Stimulated activated naive B cell treated with anti-CD40 and anti-IgM and Interleukin-4, amounts not matched to agents 10 μg/mL and 1 μg/mL and 100 μg/mL, for 72 hours (primary cell): ENCODE measurements around the gene C1S.
"Not testable (repeated sequence)": the region's sequence is repeated elsewhere in the genome, so short reads cannot be mapped to it uniquely, and the experiment has no call there.

Experiments
- ATAC-seq, 2 donors: fragments of 150-1000 bp; cut with Tn5 transposase; replicated peaks; 2 replicates each; pipeline ENCODE4 v1.10.0; 2021; ENCODE audit warnings: moderate library complexity in 1 of 2
- DNase-seq: peaks from one replicate; pipeline ENCODE4 v3.0.0; 2021
- H3K27ac Mint-ChIP-seq: one replicate; pipeline ENCODE4 v1.8.0; 2022; ENCODE audit warnings: mild to moderate bottlenecking, mixed read lengths
- H3K27me3 Mint-ChIP-seq, 2 donors: one replicate each; pipeline ENCODE4 v1.8.0; 2022; ENCODE audit warnings: mixed read lengths in 2 of 2
- H3K36me3 Mint-ChIP-seq, 2 donors: one replicate each; pipeline ENCODE4 v1.8.0; 2022; ENCODE audit warnings: mixed read lengths in 2 of 2, mild to moderate bottlenecking in 1 of 2
- H3K4me1 Mint-ChIP-seq, 2 donors: one replicate each; pipeline ENCODE4 v1.8.0; 2022; ENCODE audit warnings: mixed read lengths in 2 of 2, mild to moderate bottlenecking in 1 of 2
- H3K4me3 Mint-ChIP-seq, 2 donors: one replicate each; pipeline ENCODE4 v1.8.0; 2022; ENCODE audit warnings: mild to moderate bottlenecking in 2 of 2, mixed read lengths in 2 of 2, moderate library complexity in 1 of 2
- H3K9me3 Mint-ChIP-seq, 2 donors: one replicate each; pipeline ENCODE4 v1.8.0; 2022; ENCODE audit warnings: mixed read lengths in 2 of 2, mild to moderate bottlenecking in 1 of 2

C1S gene

DNA sequence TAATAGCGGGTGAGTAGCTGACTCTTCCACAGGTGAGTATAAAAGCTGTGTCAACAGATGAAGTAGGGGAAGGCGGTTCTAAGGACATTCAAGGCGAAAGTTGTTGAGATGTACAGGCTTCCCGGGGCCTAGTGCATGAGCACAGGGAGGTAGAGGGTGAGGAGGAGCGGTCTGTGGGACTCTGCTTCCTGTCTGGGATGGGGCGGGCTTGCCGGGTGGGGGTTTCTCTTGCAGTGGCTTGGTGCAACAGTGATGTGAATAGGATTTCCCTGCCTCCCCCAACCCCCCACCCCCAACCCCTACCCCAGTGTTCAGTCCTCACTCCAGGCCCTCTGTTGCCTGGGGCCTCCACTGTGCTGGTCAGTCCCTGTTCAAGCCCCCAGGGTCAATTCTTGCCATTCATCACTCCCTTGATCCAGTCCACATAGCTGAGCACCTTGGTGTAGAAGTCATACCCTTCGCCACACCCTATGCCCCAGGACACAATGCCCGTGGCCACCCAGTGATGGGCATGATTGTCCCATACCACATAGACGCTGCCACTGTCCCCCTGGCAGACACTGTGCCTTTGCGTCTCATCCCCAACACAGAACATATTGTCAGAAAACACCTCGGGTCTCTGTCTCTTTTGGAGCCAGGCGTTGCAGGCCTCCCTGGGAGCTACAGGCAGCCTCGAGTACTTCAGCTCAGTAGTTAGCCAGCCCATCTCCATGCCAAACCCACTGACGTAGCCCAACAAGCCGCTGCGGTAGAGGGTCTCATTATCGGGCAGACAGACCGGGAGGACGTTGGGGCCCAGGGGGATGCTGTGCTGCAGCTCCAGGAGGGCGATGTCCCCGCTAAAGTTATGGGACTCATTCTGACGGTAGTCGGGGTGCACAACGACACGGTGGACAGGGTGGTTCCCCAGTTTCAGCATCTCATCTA, 35.8 kb downstream of the C1S start:
- ATAC-seq (no peak), DNase-seq (no peak)
- no peaks in the 10 kb centered on the region for H3K9me3 Mint-ChIP-seq
- H3K27ac Mint-ChIP-seq = no peak overlapping the region
- H3K27me3 Mint-ChIP-seq = peaks cover 0 to 3% of the 10 kb centered on the region in 2 donors
- peaks cover 6 to 11% of the 10 kb centered on the region in 2 donors for H3K4me1 Mint-ChIP-seq
- no peak overlapping the region for H3K4me3 Mint-ChIP-seq
- H3K36me3 Mint-ChIP-seq = peaks cover 13 to 15% of the 10 kb centered on the region in 2 donors

GRCh38 chr12:7096979-7097378, 36.5 kb downstream of the C1S start:
- peaks cover 4 to 9% of the 10 kb centered on the region in 2 donors for H3K4me1 Mint-ChIP-seq
- peaks cover 15 to 16% of the 10 kb centered on the region in 2 donors for H3K36me3 Mint-ChIP-seq

GRCh38 chr12:7099290-7099996, 38.9 kb downstream of the C1S start:
- Mint-ChIP-seq H3K36me3 (peaks cover 25 to 26% of the 10 kb centered on the region in 2 donors), H3K4me3 (no peak overlapping the region), H3K9me3 (no peaks in the 10 kb centered on the region), H3K4me1 (peaks cover 0 to 7% of the 10 kb centered on the region in 2 donors), H3K27me3 (no peaks in the 10 kb centered on the region), H3K27ac (no peak overlapping the region)
- DNase-seq = no peak
- no peak for ATAC-seq

More at GRCh38 chr12:7096979-7097378, 36.5 kb downstream of the C1S start:
- no peak overlapping the region for H3K4me3 Mint-ChIP-seq
- H3K9me3 Mint-ChIP-seq = no peaks in the 10 kb centered on the region
- H3K27me3 Mint-ChIP-seq = peaks cover 0 to 3% of the 10 kb centered on the region in 2 donors
- no peak for DNase-seq
- H3K27ac Mint-ChIP-seq = no peak overlapping the region
- no peak for ATAC-seq

DNA sequence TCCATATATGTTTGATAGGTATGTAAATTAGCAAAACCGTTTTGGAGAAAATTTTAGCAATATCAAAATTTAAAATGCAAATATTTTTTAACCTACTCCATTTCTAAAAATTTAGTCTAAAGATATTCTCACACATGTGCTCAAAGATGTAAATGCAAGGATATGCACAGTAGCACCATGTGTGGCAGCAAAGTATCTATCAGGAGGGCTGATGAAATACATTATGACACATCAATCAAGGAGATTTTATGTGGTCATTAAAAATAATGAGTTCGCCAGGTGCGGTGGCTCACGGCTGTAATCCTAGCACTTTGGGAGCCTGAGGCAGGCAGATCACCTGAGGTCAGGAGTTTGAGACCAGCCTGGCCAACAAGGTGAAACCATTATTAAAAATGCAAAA, 39.7 kb downstream of the C1S start:
- H3K9me3 Mint-ChIP-seq = no peaks in the 10 kb centered on the region
- peaks cover 25 to 26% of the 10 kb centered on the region in 2 donors for H3K36me3 Mint-ChIP-seq
- ATAC-seq (no peak), DNase-seq (no peak)
- peaks cover 0 to 7% of the 10 kb centered on the region in 2 donors for H3K4me1 Mint-ChIP-seq
- no peak overlapping the region for H3K27ac Mint-ChIP-seq
- H3K4me3 Mint-ChIP-seq = no peak overlapping the region
- H3K27me3 Mint-ChIP-seq = no peaks in the 10 kb centered on the region

DNA sequence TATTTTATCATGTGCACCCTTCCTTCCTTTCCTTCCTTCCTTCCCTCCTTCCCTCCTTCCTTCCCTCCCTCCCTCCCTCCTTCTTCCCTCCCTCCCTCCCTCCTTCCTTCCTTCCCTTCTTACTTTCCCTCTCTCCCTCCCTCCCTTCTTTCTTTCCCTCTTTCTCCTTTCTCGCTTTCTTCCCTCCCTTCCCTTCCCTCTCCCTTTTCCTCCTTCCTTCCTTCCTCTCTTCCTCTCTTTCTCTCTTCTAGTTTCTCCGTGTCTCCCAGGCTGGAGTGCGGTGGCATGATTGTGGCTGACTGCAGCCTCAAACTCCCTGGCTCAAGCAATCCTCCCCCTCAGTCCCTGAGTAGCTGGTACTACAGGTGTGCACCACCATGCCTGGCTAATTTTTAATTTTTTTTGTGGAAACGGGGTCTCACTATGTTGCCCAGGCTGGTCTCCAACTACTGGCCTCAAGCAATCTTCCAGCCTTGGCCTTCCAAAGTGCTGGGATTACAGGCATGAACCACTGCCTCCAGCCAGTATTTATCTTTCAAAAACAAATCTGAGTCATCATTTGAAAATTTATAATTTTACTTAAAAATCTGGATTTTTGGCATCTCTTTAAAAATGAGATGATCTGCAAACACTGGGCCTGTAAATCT, 40.7 kb downstream of the C1S start:
- Mint-ChIP-seq H3K27ac (peak overlapping the region; percentile 75), H3K36me3 (peaks cover 34 to 35% of the 10 kb centered on the region in 2 donors), H3K9me3 (peaks cover 5 to 7% of the 10 kb centered on the region in 2 donors), H3K4me3 (no peak overlapping the region), H3K27me3 (no peaks in the 10 kb centered on the region), H3K4me1 (peaks cover 0 to 7% of the 10 kb centered on the region in 2 donors)
- DNase-seq (no peak), ATAC-seq (no peak)

DNA sequence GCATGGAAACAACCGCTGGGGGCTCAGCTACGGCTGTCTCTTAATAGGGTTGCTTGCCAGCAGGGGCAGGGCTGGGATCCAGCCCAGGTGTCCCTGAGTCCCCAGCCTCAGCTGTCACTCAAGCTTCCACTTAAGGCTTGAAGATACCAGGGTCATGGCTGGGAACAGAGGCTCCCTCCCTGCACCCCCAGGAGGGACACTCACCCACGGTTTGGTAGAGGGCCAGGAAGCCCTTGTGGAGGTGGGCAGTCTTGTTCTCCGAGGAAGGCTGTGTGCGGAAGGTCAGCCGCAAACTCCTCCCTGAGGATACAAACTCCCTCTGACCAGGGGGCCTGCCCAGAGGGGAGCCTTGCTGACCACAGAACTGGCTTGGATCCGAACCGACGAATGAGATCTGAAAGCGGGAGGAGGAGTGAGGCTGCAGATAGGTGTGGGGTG, 41.2 kb downstream of the C1S start:
- ATAC-seq (no peak), DNase-seq (no peak)
- Mint-ChIP-seq H3K4me1 (peaks cover 0 to 7% of the 10 kb centered on the region in 2 donors), H3K36me3 (peaks cover 38 to 40% of the 10 kb centered on the region in 2 donors), H3K9me3 (peaks cover 9 to 11% of the 10 kb centered on the region in 2 donors), H3K27ac (no peak overlapping the region), H3K27me3 (no peaks in the 10 kb centered on the region), H3K4me3 (no peak overlapping the region)

GRCh38 chr12:7102582-7102981, 42.1 kb downstream of the C1S start:
- no peak overlapping the region for H3K4me3 Mint-ChIP-seq
- no peaks in the 10 kb centered on the region for H3K27me3 Mint-ChIP-seq
- DNase-seq = no peak
- peaks cover 9 to 11% of the 10 kb centered on the region in 2 donors for H3K9me3 Mint-ChIP-seq
- H3K36me3 Mint-ChIP-seq = peaks cover 34 to 42% of the 10 kb centered on the region in 2 donors
- H3K27ac Mint-ChIP-seq = no peak overlapping the region
- no peak for ATAC-seq
- peaks cover under 1 to 7% of the 10 kb centered on the region in 2 donors for H3K4me1 Mint-ChIP-seq

- H3K4me3 Mint-ChIP-seq = no peak overlapping the region
- H3K9me3 Mint-ChIP-seq = peaks cover 9 to 11% of the 10 kb centered on the region in 2 donors
- peak overlapping the region; percentile 11 for H3K27ac Mint-ChIP-seq
- peaks cover 13 to 17% of the 10 kb centered on the region in 2 donors for H3K4me1 Mint-ChIP-seq
- no peaks in the 10 kb centered on the region for H3K27me3 Mint-ChIP-seq
- no peak for DNase-seq
- no peak for ATAC-seq
- H3K36me3 Mint-ChIP-seq = peaks cover 30 to 39% of the 10 kb centered on the region in 2 donors
Measured at GRCh38 chr12:7103837-7104584, 43.5 kb downstream of the C1S start.

GRCh38 chr12:7106082-7106481, 45.6 kb downstream of the C1S start:
- no peaks in the 10 kb centered on the region for H3K27me3 Mint-ChIP-seq
- peaks cover 25 to 30% of the 10 kb centered on the region in 2 donors for H3K4me1 Mint-ChIP-seq
- no peak for DNase-seq
- no peak for ATAC-seq
- H3K4me3 Mint-ChIP-seq = no peak overlapping the region
- H3K27ac Mint-ChIP-seq = no peak overlapping the region
- peaks cover 9 to 11% of the 10 kb centered on the region in 2 donors for H3K9me3 Mint-ChIP-seq
- H3K36me3 Mint-ChIP-seq = peaks cover 25 to 37% of the 10 kb centered on the region in 2 donors

DNA sequence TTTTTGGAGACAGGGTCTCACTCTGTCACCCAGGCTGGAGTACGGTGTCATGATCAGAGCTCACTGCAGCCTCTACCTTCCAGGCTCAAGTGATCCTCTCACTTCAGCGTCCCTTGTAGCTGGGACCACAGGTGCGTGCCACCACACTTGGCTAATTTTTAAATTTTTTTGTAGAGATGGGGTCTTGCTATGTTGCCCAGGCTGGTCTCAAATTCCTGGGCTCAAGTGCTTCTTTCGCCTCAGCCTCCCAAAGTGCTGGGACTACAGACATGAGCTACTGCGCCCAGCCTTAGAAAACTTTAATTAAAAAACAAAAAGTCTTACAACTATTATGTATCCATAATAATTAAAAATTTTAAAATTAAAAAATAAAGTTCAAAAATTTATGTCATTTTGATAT, 46.7 kb downstream of the C1S start:
- H3K4me1 Mint-ChIP-seq = peaks cover 25 to 30% of the 10 kb centered on the region in 2 donors
- not testable (repeated sequence) for H3K27ac Mint-ChIP-seq

DNA sequence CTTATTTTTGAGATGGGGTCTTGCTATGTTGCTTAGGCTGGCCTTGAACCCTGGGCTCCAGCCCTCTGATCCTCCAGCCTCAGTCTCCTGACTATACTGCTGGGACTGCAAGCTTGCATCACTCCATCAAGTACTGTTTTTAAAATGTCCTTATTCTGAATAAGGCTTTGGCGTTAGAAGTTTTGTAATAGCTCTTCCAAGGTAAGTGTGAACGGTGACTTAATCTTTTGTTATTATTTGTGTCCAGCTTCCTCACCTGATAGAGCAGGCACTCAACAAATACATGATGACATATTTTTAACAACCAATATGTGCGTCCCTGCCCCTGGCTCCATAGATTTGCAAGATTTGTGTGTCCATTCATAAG, 47.1 kb downstream of the C1S start:
- Mint-ChIP-seq H3K36me3 (peaks cover 20 to 30% of the 10 kb centered on the region in 2 donors), H3K27me3 (no peaks in the 10 kb centered on the region), H3K27ac (peak overlapping the region; percentile 95), H3K4me3 (peak overlapping the region; percentile 91 to 95), H3K4me1 (peaks cover 23 to 30% of the 10 kb centered on the region in 2 donors), H3K9me3 (peaks cover 9 to 11% of the 10 kb centered on the region in 2 donors)
- ATAC-seq (no peak), DNase-seq (no peak)

More for the DNA sequence above, 46.7 kb downstream of the C1S start:
- Mint-ChIP-seq H3K9me3 (peaks cover 9 to 11% of the 10 kb centered on the region in 2 donors), H3K36me3 (peaks cover 23 to 33% of the 10 kb centered on the region in 2 donors)
- not testable (repeated sequence) for H3K4me3 Mint-ChIP-seq, ATAC-seq, DNase-seq, H3K27me3 Mint-ChIP-seq

- Mint-ChIP-seq H3K4me3 (peak overlapping the region; percentile 91 to 95), H3K27ac (peak overlapping the region; percentile 95), H3K4me1 (peaks cover 20 to 32% of the 10 kb centered on the region in 2 donors), H3K36me3 (peaks cover 20 to 30% of the 10 kb centered on the region in 2 donors), H3K9me3 (peaks cover 9 to 11% of the 10 kb centered on the region in 2 donors), H3K27me3 (no peaks in the 10 kb centered on the region)
- ATAC-seq = peak; percentile 95 to 98
- peak; percentile 73 for DNase-seq
Measured at GRCh38 chr12:7108003-7108795, 47.7 kb downstream of the C1S start.
